ENCODE measurements around the gene STRBP.
"Not testable (repeated sequence)": the region's sequence is repeated elsewhere in the genome, so short reads cannot be mapped to it uniquely, and the experiment has no call there.

Gene STRBP

DNA sequence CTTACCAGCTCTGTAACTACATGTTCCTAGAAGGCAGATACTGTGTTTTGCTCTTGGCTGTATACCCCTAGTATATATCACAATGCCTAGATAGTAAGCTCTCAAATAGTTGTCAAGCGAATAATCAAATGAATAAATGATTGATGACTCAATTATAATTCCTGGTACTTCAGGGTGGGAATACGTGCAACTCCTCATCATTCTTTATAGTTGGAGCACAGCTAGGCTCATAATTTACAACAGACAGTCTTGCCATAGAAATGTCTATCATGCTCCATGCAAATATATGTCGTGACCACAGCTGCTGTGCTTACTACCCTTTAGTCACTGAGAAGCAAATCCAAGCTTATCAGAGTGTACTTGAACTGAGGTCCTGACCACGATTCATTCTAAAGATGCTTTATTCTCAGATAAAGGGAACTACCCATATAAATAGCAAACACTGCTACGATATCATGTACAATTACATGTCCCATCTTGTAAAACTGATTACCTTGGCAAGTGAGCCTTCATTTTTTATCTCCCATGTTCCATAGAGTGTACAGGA is 52.1 kb downstream of the STRBP start:
- H3K36me3 ChIP-seq = peaks cover 23% of the 10 kb centered on the region
- no peak overlapping the region for H3K4me2 ChIP-seq
- no peak overlapping the region for H3K9ac ChIP-seq
- H3K4me3 ChIP-seq = no peak overlapping the region
- H3K9me3 ChIP-seq = no peaks in the 10 kb centered on the region
- H4K20me1 ChIP-seq = peaks cover 99% of the 10 kb centered on the region
- H3K27ac ChIP-seq = no peak overlapping the region
- H3K4me1 ChIP-seq = peaks cover 23% of the 10 kb centered on the region; the same call in 1 of the 2 replicates
- H3K27me3 ChIP-seq = no peaks in the 10 kb centered on the region
- no peak for TF ChIP-seq Cebpa-rat (IDR thresholded peaks at IDR 0.05)

DNA sequence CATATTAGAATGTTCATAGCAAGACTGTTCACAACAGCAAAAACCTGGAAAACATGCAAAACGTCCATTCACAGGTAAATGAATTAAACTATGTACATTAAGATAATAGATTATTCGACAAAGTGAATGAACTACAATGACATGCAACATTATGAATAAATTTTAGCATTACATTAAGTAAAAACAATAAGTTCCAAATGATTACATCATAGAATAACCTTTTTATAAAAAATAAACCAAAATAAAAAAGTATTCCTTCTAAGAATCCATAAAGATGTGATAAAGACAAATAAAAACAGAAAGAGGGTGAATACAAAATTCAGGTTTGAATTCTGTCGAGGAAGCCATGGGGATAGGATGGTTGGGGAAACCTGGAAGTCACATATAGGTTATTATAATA is 57.3 kb downstream of the STRBP start:
- H3K27me3 ChIP-seq = no peaks in the 10 kb centered on the region
- no peak overlapping the region for H3K27ac ChIP-seq
- peaks cover 48% of the 10 kb centered on the region for H3K36me3 ChIP-seq
- no peak overlapping the region for H3K4me2 ChIP-seq
- no peaks in the 10 kb centered on the region for H3K4me1 ChIP-seq
- peaks cover 93% of the 10 kb centered on the region for H4K20me1 ChIP-seq
- TF ChIP-seq Cebpa-rat (IDR thresholded peaks at IDR 0.05) = no peak
- no peak overlapping the region for H3K4me3 ChIP-seq
- no peak overlapping the region for H3K9ac ChIP-seq
- peaks cover 6% of the 10 kb centered on the region; the same call in 1 of the 2 replicates for H3K9me3 ChIP-seq

DNA sequence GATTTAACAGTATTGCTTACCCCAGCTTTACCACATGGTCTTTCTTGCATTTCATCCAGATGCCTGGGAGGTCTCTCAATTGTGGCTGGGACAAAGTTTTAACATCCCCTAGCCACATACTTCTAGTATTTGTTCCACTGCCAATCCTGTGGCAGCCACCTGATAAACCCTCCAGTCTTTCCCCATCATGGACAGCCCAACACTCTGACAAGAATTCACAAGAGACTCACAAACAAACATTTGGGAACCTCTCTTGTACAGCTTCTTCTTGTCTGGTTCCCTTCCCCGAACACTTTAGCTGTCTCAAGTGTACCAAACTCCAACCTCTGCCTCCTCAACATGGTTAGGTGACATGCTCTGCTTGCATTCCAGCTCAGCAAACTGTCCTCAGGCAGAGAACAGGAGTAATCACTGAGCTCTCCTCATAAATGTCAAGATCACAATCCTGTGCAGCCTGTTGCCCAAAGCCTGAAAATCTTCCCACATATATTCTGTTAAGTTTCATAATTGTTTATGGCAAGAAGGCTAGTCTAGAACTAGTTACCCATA is 59.7 kb downstream of the STRBP start:
- Histone ChIP-seq H4K20me1 (peaks cover 84% of the 10 kb centered on the region), H3K36me3 (peaks cover 55% of the 10 kb centered on the region), H3K4me3 (no peak overlapping the region), H3K4me2 (no peak overlapping the region), H3K4me1 (no peaks in the 10 kb centered on the region), H3K9ac (no peak overlapping the region), H3K9me3 (peaks cover 18% of the 10 kb centered on the region), H3K27me3 (no peaks in the 10 kb centered on the region), H3K27ac (no peak overlapping the region)
- TF ChIP-seq Cebpa-rat (IDR thresholded peaks at IDR 0.05) = no peak

DNA sequence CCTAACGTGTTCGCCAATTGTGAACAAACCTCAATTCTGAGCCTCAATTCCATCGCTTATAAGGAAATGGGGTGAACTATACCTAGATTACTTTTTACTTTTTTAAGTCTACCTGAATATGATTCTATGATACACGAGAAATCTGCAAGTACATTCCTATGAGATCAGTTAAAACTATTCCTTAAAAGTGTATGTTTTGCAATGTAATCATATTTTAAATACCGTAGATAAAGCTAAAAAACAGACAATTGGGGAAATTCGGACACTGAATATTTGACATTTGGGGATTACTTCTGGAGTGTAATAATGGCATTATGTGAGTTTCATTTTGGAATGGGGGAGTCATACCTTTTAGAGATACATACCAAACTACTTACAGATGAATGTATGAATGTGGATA is 62.3 kb downstream of the STRBP start:
- Histone ChIP-seq H4K20me1 (peaks cover 67% of the 10 kb centered on the region), H3K4me2 (no peak overlapping the region), H3K27me3 (no peaks in the 10 kb centered on the region), H3K4me3 (no peak overlapping the region), H3K27ac (no peak overlapping the region), H3K36me3 (peaks cover 65% of the 10 kb centered on the region), H3K9ac (no peak overlapping the region), H3K4me1 (no peaks in the 10 kb centered on the region), H3K9me3 (peaks cover 43% of the 10 kb centered on the region)
- no peak for TF ChIP-seq Cebpa-rat (IDR thresholded peaks at IDR 0.05)

DNA sequence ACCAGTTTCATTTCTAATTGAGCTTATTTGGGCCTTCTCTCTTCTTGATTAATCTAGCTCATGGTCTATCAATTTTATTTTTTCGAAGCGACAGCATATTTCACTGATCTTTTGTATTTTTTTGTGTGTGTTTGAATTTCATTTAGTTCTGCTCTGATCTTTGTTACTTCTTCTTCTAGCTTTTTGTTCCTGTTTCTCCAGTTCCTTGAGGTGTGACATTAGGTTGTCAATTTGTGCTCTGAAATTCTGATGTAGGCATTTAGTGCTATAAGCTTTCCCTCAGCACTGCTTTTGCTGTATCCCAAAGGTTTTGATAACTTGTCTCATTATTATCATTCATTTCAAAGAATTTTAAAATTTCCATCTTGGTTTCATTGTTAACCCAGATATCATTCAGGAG is 67.3 kb downstream of the STRBP start:
- peaks cover 45% of the 10 kb centered on the region for H4K20me1 ChIP-seq
- no peaks in the 10 kb centered on the region for H3K27me3 ChIP-seq
- H3K4me1 ChIP-seq = no peaks in the 10 kb centered on the region
- peaks cover 68% of the 10 kb centered on the region for H3K9me3 ChIP-seq
- H3K4me2 ChIP-seq = no peak overlapping the region
- no peak overlapping the region for H3K27ac ChIP-seq
- no peak for TF ChIP-seq Cebpa-rat (IDR thresholded peaks at IDR 0.05)
- peaks cover 55% of the 10 kb centered on the region for H3K36me3 ChIP-seq
- H3K4me3 ChIP-seq = no peak overlapping the region
- H3K9ac ChIP-seq = no peak overlapping the region

DNA sequence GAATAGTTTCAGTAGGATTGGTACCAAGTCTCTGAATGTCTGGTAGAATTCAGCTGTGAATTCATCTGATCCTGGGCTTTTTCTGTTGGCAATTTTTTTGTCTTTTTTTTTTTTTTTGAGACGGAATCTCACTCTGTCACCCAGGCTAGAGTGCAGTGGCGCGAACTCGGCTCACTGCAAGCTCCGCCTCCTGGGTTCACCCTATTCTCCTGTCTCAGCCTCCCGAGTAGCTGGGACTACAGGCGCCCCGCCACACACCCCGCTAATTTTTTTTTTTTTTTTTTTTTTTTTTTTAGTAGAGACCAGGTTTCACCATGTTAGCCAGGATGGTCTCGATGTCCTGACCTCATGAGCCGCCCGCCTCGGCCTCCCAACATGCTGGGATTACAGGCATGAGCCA is 67.9 kb downstream of the STRBP start:
- not testable (repeated sequence) for H3K4me1 ChIP-seq, H3K9ac ChIP-seq, H3K4me2 ChIP-seq, H3K27me3 ChIP-seq, H3K27ac ChIP-seq, H3K4me3 ChIP-seq
- Histone ChIP-seq H3K9me3 (peaks cover 68% of the 10 kb centered on the region), H4K20me1 (peaks cover 47% of the 10 kb centered on the region), H3K36me3 (peaks cover 55% of the 10 kb centered on the region)

DNA sequence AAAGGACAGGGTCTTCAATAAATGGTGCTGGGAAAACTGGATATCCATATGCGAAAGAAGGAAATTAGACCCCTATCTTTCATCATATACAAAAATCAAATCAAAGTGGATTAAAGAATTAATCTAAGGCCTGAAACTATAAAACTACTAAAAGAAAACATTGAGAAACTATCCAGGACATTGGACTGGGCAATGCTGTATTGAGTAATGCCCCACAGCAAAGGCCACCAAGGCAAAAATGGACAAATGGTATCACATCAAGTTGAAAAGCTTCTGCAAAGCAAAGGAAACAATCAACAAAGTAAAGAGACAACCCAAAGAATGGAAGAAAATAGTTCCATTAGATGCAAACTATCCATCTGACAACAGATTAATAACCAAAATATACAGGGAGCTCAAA is 72.3 kb downstream of the STRBP start:
- Histone ChIP-seq H3K4me2 (no peak overlapping the region), H3K4me1 (no peaks in the 10 kb centered on the region), H4K20me1 (peaks cover 71% of the 10 kb centered on the region), H3K27me3 (no peaks in the 10 kb centered on the region), H3K27ac (no peak overlapping the region), H3K4me3 (no peak overlapping the region), H3K9me3 (peaks cover 33% of the 10 kb centered on the region; the same call in 1 of the 2 replicates), H3K9ac (no peak overlapping the region), H3K36me3 (peaks cover 48% of the 10 kb centered on the region)
- TF ChIP-seq Cebpa-rat (IDR thresholded peaks at IDR 0.05) = no peak

DNA sequence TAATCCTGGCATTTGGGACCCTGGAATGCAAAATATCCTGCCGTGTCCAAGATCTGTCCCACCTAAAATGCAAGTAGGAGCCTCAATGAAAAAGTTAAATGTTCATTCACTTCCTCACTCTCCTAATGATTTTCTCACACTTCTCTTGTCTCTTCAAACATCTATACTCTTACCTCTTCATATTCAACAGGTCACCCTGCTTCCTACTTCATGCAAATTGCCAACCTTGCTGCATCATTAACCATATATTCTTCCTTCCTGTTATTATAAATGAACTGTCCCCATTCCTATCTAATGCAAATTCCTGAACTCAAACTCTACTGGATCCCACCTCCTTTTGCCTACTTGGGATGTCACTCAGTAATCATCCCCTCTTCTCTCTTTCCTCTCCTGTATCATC is 74.4 kb downstream of the STRBP start:
- peaks cover 86% of the 10 kb centered on the region for H4K20me1 ChIP-seq
- H3K27me3 ChIP-seq = no peaks in the 10 kb centered on the region
- H3K36me3 ChIP-seq = peaks cover 55% of the 10 kb centered on the region
- no peak overlapping the region for H3K9ac ChIP-seq
- no peak overlapping the region for H3K4me2 ChIP-seq
- no peaks in the 10 kb centered on the region for H3K4me1 ChIP-seq
- no peak overlapping the region for H3K27ac ChIP-seq
- H3K4me3 ChIP-seq = no peak overlapping the region
- TF ChIP-seq Cebpa-rat (IDR thresholded peaks at IDR 0.05) = no peak
- H3K9me3 ChIP-seq = peaks cover 32% of the 10 kb centered on the region

DNA sequence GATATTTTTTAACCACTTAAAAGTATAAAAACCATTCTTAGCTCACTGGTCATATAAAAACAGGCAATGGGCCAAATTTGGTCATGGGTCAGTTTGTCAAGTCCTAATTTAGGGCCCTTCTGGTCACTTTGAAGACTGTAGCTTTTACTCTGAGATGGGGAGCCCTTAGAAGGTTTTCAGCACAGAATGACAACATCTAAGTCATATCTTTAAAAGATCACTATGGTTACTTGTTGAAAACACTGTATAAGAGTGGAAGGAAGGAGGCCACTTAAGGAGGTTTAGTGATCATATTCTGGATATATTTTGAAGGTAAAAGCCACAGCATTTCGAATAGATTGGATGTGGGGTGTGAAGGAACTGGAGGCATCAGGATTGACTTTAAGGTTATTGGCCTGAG is 76.7 kb downstream of the STRBP start:
- no peaks in the 10 kb centered on the region for H3K4me1 ChIP-seq
- H3K27ac ChIP-seq = no peak overlapping the region
- H3K36me3 ChIP-seq = peaks cover 50% of the 10 kb centered on the region
- H3K9me3 ChIP-seq = peaks cover 25% of the 10 kb centered on the region
- H4K20me1 ChIP-seq = peaks cover 86% of the 10 kb centered on the region
- no peak overlapping the region for H3K4me2 ChIP-seq
- no peak for TF ChIP-seq Cebpa-rat (IDR thresholded peaks at IDR 0.05)
- H3K4me3 ChIP-seq = no peak overlapping the region
- no peak overlapping the region for H3K9ac ChIP-seq
- H3K27me3 ChIP-seq = no peaks in the 10 kb centered on the region

DNA sequence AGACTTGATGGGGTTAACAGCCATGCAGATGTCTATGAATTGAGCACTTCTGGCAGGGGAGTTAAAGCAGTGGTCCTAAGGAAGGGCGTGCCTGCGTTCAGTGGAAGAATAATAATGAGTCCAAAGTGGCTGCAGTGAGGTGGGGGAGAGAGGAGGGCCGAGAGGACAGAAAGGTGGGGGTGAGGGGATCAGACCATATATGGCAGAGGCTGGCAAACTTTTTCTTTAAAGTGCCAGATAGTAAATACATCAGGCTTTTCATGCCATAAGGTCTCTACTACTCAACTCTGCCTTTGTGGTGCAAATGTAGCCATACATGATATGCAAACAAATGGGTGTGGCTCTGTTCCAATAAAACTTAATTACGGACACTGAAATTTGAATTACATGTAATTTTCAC is 77.1 kb downstream of the STRBP start:
- peaks cover 23% of the 10 kb centered on the region for H3K9me3 ChIP-seq
- no peaks in the 10 kb centered on the region for H3K4me1 ChIP-seq
- no peak for TF ChIP-seq Cebpa-rat (IDR thresholded peaks at IDR 0.05)
- no peak overlapping the region for H3K9ac ChIP-seq
- H3K4me2 ChIP-seq = no peak overlapping the region
- H3K27ac ChIP-seq = no peak overlapping the region
- H3K36me3 ChIP-seq = peaks cover 51% of the 10 kb centered on the region
- no peak overlapping the region for H3K4me3 ChIP-seq
- H3K27me3 ChIP-seq = no peaks in the 10 kb centered on the region
- H4K20me1 ChIP-seq = peaks cover 86% of the 10 kb centered on the region

DNA sequence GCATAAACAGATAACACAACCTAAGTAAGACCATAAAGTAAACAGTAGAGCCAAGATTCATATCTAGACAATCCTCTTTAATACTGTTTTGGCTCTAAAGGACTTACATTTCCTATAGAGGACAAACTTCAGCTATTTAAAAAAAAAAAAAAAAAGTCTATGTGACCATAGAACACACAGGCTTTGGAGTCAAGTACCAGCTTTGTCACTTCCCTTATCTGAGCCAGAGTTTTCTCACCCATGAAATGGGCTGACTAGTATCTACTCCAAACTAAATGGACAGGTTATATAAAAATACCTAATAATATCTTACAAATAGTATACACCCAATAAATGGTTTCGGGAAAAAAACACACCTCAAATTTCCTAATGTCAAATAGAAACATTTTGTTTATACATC is 81.3 kb downstream of the STRBP start:
- no peak overlapping the region for H3K4me2 ChIP-seq
- H3K4me1 ChIP-seq = no peaks in the 10 kb centered on the region

DNA sequence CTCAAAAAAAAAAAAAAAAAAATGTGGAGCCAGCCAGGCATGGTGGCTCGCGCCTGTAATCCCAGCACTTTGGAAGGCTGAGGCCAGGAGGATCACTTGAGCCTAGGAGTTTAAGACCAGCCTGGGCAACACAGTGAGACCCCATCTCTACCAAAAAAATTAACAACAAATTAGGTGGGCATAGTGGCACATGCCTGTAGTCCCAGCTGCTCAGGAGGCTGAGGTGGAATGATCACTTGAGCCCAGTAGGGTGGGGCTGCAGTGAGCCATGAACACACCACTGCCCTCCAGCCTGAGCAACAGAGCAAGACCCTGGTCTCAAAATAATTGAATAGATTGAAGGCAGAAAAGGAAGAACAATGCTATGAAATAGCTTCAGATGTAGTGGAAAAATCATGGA is 82.4 kb downstream of the STRBP start:
- not testable (repeated sequence) for H3K27ac ChIP-seq, H3K4me3 ChIP-seq, H3K4me2 ChIP-seq, H3K9ac ChIP-seq, H3K27me3 ChIP-seq, H3K4me1 ChIP-seq
- H3K9me3 ChIP-seq = peaks cover 18% of the 10 kb centered on the region
- H3K36me3 ChIP-seq = peaks cover 64% of the 10 kb centered on the region
- H4K20me1 ChIP-seq = peaks cover 77% of the 10 kb centered on the region

More for the DNA sequence above, 81.3 kb downstream of the STRBP start:
- Histone ChIP-seq H3K9me3 (peaks cover 21% of the 10 kb centered on the region), H3K9ac (no peak overlapping the region), H3K27me3 (no peaks in the 10 kb centered on the region), H4K20me1 (peaks cover 81% of the 10 kb centered on the region), H3K4me3 (no peak overlapping the region), H3K36me3 (peaks cover 63% of the 10 kb centered on the region), H3K27ac (no peak overlapping the region)
- no peak for TF ChIP-seq Cebpa-rat (IDR thresholded peaks at IDR 0.05)
